Stomach (tissue), 4 donors: ENCODE data around the gene CYB5B.
"Not testable (repeated sequence)": the region's sequence is repeated elsewhere in the genome, so short reads cannot be mapped to it uniquely, and the experiment has no call there.

Source experiments
- CTCF ChIP-seq, 7 experiments: fragments of 450-650 bp in 4 of 7; fragments of 200-600 bp in 3 of 7; sonication (generic) in 3 of 7; IDR thresholded peaks; one replicate each; pipeline ENCODE4 v1.5.1; 2016 to 2019; ENCODE audit warnings: antibody characterized with exemption in 7 of 7, control low read depth in 2 of 7, mild to moderate bottlenecking in 1 of 7
- POLR2AphosphoS5 ChIP-seq, 3 donors: sonication (generic); formaldehyde crosslinking; IDR thresholded peaks; one replicate each; pipeline ENCODE4 v1.6.1; 2016; ENCODE audit warnings: antibody characterized with exemption in 3 of 3

- not testable (repeated sequence) for TF ChIP-seq POLR2AphosphoS5, CTCF (IDR thresholded peaks at IDR 0.05)
Observed at GRCh38 chr16:69429058-69429640, 4.7 kb downstream of the CYB5B start.
